Endothelial cell of hepatic sinusoid (primary cell): ENCODE data around the gene KCNT1.

Experiments used
- in situ Hi-C: cut with HindIII; loops from 2 replicates; pipeline ENCODE4 v1.10.0; 2017; ENCODE audit warnings: low sequenced_read_pairs

The KCNT1 gene

DNA sequence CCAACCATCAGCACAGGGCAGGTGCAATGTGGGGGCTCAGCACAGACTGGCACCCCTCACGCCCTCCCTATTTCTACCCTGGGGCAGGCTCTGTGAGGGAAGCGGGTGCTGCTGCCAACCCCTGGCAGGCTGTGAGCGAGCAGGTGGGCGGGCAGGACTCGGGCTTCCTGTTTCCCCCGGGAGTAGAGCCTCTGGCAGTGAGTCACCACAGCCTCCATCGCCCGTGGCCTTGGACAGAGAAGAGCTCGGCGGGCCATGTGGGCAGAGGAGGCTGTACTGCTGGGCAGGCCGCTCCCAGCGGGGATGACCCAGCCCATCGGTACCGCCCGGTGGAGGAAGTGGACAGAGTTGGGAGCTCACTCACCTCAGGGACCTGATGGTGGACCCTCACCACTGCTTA lies 16.6 kb downstream of the KCNT1 start:
- in situ Hi-C loops = loop anchor here (5.0 to 10.0 kb wide), 10 partner anchors 39 to 706 kb away; no protein-coding TSS in a partner anchor

DNA sequence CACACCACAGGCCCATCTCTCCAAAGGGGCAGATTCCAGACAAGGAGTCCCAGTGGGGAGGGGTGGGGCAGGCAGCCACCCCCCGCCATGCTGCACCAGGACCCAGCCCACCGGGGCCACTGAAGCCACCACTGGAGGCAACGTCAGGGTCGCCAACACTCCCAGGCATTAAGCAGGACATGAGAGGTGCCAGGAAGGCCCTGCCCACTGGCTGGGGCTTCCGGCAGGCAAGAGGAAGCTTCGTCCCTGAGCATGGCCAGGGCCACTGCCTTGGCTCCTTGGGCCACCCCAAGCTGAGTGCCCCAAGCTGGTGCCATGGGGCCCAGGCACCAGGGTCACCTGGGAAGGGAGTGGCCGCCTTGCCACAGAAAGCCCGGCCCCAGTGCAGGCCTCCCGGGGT lies 17.5 kb downstream of the KCNT1 start:
- in situ Hi-C loops = loop anchor here (5.0 to 10.0 kb wide), 10 partner anchors 38 to 707 kb away; no protein-coding TSS in a partner anchor

DNA sequence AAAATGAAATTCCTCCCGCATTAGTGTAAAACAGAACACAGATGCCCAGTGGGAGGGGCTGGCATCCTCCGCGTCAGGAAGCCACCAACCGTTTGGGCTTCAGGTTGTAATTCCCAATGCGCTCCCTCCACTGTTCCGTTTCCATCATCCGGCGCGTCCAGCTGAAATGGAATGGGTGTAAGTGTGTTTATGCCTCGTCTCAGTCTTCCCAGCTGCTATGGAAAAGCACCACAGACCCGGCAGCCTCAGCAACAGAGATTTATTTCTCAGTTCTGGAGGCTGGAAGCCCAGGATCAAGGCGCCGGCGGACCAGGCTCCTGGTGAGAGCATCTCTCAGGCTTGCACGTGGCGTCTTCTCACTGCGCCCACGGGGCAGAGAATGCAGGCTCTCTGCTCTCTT lies 20.4 kb downstream of the KCNT1 start:
- in situ Hi-C loops = no loop called here

DNA sequence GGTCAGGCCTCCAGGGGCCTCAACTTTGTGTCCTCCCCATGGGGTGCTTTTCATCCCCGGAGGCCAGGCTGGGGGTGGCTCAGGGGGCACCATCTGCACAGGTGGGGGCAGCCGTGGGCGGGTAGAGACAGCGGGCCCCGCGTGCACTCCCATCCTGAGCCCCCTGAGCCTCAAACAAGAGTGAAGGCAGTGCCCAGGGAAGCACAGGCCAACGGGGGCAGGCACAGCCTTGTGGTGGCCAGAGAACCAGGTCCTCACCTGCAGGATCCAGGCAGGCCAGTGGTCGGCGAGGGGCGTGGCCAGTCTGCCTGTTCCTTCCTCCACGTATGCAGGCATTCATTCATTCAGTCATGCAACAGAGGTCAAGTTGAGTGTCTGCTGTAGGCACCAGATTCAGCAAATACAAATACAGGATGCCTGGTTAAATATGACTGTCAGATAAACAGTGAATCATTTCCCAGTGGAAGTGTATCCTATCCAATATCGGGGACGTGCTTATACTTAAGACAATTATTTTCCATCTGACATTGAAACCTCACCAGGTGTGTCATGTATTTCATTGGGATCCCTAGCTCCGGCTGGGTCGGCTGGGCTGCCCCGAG lies 22.3 kb downstream of the KCNT1 start:
- in situ Hi-C loops = no loop called here

DNA sequence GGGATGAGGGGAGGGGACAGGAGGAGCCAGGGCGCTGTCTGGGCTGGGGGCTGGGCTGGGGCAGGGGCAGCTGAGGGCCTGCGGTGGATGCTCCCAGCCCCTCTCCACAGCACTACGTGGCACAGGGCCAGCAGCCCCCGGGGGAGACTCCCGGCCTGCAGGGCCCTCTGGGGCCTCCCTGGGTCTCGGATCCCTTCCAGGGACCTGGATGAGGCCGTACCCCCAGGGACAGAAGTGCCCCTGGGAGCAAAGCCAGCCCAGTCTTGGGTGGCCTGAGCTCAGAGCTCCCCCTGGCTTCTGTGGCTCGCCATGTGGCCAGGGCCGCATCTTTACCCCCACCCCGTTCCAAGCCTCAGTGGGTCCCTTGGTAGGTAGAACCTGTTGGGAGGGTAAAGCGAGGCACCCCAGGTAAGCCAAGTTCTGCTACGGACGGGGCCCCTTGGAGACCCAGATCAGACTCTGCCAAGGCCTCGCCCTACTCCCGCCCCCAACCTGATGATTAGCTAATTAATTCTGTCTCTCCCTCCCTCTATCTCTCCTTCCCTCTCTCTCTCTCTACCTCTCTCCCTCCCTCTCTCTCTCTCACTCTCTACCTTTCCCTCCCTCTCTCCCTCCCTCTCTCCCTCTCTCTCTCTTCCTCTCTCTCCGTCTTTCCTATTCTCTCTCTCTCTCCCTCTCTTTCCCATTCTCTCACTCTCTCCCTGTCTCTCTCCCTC lies 24.3 kb downstream of the KCNT1 start:
- in situ Hi-C loops = no loop called here

DNA sequence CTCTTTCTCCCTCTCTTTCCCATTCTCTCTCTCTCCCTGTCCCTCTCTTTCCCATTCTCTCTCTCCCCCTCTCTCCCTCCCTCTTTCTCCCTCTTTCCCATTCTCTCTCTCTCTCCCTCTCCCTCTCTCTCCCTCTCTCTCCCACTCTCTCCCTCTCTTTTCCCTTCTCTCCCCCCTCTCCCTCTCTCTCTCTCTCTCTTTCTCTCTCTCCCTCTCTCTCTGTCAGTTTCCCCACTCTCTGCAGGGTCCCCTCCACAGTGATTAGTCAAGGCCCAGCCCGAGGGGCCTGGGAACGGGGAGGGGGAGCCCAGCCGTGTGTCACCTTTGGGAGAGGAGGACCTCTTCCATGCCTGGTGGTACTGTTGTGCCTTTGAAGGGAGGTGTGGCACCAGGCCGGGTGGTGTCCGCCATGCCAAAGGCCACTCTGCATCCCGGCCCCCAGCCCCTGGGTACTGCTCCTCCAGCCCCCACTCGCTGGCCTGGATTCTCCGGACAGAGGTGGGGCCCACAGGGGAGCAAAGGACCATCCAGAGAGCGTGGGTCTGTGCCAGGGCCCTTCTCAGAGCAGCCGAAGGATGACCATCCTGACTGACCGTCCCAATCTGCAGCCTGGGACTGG lies 25.4 kb downstream of the KCNT1 start:
- in situ Hi-C loops = no loop called here

DNA sequence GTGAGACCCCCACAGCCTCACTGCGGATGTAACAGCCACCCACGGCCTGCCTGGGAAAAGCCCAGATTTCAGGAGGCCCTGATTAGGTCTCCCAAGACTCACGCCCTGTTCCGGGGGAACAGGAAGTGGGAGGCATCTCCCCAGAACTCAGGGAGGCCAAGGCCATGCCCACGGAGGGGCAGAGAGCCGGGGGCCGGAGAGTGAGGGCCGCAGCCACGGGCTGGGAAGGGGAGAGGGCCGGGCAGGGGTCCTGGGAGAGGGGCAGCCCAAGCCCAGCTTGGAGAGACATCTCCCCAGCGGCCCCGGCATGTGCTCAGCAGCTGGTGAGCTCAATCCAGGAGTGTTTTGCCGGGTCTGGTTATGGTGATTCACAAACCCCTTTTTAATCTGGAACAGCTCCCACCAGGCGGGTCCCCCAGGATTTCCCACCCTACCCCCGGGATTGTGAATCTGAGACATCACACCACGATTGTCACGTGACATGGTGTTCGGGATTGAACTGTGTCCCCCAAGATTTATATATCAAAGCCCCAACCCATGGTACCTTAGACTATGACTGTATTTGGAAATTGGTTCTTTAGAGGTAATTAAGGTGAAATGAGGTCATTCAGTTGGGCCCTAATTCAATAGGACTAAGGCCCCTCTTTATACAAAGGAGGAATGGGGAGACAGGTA lies 26.6 kb downstream of the KCNT1 start:
- in situ Hi-C loops = no loop called here

DNA sequence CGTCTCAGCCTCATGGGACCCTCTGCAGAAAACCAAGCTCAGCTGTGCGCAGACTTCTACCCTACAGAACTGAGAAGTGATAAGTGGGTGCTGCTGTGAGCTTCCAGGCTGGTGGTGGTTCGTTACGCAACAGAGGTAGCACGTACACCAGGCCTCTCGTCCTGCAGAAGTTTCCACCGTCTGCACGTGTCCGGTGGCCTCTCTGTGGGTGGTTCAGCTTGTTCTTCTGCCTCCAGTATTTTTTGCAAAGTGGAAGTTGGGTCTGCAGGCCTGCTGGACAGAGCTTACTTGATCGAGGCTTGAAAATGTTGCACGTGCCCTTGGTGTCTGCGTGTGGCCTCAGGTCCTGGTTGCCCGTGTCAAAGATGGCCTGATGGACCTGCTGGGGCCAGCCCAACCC lies 27.5 kb downstream of the KCNT1 start:
- in situ Hi-C loops = no loop called here

DNA sequence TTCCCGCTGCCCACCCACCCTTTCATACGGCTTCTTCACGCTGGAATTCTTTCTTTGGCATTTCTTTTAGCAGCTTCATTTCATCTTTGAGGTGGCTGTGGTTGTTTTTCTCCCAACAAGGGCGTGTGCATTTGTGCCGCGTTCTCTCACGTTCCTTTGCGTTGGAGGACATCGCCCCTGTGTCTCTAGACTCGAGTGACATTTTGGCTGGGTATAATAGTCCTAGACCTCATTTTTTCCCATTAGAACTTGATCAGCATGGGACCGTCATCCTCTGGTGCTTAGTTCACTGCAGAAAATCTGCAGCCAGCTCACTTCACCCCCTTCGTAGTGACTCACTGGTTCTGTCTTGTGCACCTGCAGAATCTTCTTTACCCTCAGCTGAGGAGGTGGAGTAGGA lies 29.5 kb downstream of the KCNT1 start:
- in situ Hi-C loops = no loop called here

DNA sequence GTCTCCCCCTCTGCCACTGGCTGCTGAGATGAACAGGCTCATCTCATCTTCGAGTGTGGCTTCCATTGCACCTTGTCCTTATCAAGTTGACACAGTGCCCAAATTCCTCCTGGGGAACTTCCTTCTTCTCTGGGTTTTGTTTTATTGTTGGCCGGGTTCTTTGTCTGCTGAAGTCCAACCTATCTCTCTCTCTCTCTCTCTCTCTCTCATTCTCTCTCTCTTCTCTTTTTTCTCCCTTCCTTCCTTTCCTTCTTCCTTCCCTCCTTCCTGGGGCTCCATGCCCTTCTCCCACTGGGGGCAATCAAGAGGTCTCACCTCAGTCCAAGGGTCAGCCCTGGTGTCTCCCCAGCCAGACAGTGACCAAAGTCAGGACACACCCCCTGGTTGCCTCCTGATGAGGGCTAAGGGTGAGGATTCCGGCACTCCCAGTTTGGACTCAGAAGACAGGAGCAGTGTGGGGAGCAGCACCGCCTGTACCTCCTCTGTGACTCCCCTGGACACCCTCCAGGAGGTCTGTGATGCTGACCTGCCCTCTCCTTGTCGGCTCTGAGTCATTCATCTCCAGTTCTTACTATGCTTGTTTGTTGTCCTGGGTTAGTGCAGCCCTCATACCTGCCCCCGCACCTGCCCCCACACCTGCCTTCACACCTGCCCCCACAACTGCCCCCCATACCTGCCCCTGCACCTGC lies 30.7 kb downstream of the KCNT1 start:
- in situ Hi-C loops = no loop called here

DNA sequence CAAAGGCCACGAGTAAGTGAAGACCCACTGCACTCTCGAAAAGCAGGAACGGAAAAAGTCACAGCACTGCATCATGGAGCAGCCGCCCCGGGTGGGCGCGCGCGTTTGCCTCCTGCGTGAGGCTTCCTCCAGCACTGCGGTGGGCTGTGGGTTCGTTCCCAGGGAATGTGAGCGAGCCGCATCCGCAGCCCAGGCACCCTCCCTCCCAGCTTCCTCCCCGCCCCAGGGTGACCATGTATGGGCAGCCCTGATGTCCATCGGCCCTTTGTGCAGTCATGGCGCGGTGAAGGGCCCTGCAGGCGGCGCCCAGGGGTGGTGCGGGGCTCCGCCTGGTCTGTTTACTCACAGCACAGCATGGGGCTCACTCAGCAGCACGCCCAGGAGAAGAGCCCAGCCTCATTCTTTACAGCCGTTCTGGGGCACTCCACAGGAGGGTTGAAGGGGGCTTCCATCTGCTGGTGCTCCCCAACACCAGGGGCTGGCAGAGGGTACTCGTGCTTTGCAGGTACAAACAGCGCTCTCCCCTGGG lies 32.7 kb downstream of the KCNT1 start:
- in situ Hi-C loops = no loop called here

DNA sequence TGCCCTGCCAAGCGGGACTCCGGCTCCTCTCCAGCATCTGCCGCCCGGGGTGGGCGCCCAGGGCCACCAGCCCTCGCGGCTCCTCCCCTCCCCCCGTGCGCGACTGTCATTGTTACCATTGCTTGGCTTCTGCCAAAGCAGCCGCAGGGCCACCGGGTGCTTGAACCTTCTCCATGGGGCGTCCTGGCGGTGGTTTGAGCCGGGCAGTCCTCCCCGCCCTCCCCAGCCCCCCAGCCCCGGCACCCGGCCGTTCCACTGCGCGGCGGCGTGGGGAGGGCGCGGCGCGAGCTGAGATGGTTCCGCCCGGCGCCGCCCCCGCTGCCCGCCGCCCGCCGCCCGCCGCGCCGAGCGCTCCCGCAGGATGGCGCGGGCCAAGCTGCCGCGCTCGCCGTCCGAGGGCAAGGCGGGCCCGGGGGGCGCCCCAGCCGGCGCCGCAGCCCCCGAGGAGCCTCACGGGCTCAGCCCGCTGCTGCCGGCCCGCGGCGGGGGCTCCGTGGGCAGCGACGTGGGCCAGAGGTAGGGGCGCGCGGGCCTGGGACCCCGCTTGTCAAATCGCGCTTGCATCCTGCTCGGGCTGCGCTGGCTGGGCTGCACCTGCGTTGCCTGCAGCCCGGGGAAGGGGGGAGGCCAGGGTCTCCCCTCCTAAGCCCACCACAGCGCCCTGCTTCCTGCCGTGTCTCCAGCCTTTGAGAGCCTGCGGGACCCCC lies 34.4 kb downstream of the KCNT1 start:
- in situ Hi-C loops = no loop called here

DNA sequence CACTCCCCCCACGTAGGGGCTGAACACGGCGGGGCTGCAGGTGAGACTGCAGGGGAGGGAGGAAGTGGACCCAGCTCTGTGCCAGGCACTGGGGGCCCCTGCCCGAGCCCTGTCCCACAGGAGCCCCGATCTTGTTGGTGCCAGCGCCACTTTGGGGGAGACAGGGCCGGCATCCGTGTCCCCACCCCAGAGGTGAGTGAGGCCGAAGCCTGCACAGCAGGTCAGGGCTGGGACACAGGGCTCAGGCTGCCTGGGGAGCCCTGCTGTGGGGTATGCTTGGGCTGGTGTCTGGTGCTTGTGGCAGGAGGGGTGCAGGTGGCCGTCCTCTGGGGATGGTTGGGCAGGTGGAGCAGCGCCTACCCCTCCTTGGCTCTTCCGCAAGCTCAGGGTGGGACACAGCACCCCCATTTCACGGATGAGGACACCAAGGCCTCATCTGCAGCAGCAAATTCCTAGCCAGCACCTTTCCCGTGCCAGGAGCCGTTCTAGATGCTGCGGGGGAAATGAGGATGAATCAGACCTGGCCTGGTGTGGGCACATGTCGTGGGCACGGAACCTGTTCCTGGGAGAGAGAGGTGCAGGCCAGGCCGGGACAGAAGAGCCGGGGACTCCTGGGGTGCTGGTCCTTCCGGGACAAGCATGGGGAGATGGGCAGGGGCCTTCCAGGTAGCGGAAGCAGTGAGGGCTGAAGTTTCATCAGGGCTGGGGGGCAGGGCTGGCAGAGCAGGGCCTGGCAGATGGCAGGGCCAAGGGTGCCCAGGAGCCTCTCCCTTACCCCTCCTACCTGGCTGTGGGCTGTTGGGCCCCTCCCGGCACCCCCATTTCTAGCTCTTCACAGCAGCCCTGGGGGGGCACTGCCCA lies 35.2 kb downstream of the KCNT1 start:
- in situ Hi-C loops = no loop called here

DNA sequence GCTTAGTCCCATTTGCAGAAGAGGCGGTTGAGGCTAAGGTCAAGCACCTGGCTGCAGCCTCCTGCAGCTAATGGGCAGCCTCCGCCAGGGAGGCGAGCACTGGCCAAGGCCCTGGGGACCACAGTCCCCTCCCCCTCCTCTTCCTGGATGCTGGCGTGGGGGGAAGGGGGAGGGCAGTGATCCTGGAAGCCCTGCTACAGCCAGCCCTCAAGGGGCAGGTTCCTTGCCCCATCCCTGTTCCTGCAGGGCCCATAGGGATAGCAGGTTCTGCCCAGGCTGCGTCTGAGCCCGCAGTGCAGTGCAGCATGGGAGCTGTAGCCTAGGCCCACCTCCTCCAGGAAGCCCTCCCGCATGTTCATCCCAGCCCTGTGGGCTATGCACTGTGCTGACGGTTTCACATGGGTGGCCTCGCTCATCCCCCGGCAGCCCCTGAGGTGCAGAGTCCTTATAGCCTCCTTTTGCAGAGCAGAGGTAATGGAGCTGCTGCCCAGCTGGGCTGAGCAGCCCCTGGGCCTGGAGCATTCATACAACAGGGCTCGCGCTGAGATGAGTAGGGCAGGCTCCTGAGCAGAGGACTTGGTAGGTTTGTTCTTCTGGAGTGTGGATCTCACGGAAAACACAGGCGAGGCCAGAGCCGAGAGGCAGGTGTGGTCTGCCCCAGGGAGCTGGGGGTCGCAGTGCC lies 36.0 kb downstream of the KCNT1 start:
- in situ Hi-C loops = no loop called here

DNA sequence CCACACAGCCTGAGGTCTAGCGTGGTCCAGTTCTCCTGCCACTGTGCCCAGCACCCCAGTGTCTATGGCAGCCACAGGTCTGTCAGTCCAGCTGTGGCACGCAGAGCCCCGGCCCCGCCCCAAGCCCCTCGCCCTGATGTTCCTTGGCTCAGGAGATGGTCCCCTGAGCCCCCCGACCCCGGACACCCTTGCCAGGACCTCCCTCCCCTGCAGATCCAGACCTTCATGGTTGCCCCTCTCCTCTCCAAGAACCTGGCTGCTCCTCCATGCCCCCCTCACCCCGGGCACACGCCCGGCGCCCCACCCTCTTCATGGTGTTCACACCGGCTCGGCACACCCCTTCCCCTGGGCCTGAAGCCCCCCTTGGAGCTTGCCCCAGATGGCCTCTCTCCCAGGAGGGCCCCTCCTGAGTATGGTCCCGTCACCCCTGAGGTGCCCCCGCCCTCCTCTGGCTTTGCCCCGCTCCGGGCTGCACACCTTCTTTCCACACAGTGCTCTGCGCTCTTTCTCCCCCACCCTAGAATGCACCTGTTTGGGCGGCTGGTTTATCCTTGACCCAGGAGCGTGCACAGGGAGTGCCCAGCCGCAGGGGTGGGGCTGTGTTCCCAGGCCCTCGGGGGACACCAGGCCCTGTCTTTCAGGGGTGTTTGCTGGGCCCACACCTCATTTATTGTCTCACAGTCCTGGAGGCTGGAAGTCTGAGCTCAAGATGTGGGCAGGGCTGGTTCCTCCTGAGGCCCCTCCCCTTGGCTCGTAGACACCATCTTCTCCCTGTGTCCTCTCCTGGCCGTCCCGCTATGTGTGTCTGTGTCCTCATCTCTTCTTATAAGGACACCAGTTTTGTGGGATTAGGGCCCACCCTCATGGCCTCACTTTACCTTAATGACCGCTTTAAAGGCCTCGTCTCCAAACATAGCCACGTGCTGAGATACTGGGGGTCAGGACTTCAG lies 37.6 kb downstream of the KCNT1 start:
- in situ Hi-C loops = no loop called here

DNA sequence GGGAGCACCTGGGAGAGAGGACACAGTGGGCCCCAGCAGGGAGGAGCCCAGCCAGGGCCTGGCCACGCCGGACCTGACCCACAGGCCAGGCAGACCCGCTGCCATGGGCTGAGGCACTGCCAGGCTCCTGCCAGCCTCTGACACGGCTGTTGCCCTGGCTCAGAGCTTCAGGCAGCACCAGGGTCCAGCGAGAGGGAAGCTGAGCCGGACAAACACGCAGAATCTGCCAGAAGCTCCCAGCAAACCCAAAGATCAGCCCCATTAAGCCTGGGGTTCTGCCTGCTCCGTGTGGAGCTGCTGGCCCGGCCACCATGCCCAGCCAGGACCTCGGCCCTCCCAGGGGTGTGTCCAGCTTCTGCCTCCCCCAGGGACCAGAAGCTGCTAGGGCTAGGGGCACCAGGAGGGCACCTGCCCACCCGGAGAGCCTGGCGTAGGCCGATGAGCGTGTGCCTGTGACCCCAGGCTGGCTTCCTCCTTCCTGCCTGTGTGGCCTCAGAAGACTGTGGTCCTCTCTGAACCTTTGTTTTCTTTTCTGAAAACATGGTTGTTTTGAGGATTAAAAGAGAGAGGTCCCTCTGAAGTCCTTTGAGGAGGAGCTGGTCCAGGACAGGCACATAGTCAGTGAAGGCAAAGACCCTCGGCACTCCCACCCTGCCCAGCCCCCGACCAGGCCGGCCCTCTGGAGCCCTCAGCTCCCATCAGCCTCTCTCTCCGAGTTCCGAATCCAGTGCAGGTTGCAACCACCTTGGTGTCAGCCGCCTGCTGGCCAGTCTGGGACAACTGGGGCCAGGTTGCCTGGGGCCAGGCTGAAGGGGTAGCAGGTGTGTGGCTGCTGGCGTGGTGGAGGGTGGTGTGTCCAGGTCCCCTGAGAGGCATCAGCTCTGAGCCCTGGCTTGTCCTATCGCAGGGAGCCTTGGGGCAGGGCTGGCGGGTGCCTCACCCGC lies 39.6 kb downstream of the KCNT1 start:
- in situ Hi-C loops = no loop called here

DNA sequence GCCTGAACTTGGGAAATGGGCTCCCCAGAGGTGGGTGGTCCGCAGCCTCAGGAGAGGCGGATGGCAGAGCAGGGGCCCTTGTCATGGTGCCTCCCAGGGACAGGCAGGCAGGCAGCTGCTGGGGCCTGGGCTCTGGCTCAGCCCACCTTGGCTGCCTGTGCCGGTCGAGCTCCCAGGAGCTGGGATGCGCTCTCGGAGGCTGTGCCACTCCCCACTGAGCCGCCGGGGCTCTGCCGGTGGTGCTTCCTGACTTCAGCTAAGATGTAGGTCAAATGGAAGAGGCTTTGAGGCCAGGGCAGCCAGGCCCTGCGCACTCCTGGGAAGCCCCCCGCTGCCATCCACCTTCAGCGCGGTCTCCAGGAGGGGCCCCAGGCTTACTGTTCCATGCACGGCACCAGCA lies 41.0 kb downstream of the KCNT1 start:
- in situ Hi-C loops = no loop called here
